NCI-H510A treated with DMSO at 0.1 percent for 48 hours (cell line): ENCODE measurements around the gene MUC6.
A peak's percentile ranks its signal among the peaks of the same experiment; 100 is the strongest.
"Not testable (repeated sequence)": the region's sequence is repeated elsewhere in the genome, so short reads cannot be mapped to it uniquely, and the experiment has no call there.

Source experiments
- DNase-seq: peaks from one replicate; lab custom pipeline; 2025; lab: John Stamatoyannopoulos, UW

MUC6 gene

DNA sequence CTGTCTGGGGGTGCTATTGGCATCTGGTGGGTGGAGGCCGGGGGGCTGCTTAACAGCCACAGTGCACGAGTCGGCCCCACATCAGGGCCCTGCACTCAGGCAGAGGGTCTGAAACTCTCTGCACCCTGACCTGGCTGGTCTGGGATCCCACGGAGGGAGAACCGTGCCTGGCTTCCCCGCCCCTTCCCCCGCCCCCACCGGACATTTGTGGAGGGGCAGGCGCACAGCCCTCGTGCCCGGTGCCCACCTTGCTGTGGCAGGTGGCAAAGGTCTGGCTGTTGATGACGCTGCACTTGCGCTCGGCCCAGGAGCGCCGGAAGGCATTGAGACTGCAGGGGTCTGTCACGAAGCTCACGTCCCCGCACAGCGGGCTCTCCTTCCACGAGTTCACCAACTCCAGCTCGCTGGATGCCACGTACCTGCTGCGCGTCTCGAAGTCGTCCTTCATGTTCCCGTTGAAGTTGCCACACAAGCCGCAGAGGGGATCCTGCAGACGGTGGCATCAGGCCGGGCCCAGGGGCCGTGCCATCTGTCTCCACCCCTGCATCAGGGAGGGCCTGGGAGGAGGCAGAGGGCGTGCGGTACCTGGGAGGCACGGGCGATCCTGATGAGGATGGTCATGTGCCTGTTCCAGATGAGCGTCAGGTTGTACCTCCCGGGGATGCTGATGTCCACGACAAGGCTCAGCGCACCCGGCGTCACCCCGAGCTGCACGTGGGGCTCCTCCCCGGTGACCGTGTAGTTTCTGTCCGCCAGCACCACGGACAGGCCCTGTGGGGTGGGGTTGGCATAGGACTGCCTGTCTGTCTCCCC, 11.7 kb downstream of the MUC6 start:
- no peak for DNase-seq

DNA sequence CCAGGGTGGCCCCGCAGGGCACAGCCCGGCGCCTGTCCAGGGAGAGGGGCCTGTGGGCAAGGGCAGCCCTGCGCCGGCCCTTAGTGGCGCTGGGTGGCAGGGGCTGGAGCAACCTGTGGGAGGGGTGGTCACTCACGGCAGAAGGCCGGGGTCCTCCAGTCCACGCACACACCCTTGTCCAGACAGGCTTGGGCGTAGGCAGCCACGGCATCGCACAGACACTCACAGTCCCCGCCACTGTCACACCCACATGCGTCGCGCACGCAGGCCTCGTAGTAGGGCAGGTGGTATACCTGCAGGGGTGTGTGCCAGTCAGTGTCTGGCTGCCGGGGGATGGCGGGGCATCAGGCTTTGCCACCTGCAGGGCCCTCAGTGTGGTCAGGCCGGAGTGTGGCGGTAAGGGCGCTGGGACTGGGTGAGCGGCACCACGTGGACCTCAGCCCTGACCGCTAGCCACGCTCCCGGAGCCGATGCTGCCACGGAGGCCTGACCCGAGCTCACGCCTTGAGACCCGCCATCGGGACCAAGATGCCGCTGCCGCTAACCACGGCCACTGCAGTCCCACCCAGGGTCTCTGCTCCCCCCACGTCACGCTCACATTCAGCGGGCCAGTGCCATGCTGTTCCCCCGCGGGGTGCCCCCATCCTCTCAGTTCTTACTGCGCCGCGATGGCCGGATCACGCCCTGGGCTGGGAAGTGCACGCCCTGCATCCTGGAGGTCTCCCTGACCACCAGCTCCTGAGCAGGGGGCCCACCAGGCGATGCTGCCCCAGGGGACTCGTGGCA, 12.5 kb downstream of the MUC6 start:
- DNase-seq: no peak

DNA sequence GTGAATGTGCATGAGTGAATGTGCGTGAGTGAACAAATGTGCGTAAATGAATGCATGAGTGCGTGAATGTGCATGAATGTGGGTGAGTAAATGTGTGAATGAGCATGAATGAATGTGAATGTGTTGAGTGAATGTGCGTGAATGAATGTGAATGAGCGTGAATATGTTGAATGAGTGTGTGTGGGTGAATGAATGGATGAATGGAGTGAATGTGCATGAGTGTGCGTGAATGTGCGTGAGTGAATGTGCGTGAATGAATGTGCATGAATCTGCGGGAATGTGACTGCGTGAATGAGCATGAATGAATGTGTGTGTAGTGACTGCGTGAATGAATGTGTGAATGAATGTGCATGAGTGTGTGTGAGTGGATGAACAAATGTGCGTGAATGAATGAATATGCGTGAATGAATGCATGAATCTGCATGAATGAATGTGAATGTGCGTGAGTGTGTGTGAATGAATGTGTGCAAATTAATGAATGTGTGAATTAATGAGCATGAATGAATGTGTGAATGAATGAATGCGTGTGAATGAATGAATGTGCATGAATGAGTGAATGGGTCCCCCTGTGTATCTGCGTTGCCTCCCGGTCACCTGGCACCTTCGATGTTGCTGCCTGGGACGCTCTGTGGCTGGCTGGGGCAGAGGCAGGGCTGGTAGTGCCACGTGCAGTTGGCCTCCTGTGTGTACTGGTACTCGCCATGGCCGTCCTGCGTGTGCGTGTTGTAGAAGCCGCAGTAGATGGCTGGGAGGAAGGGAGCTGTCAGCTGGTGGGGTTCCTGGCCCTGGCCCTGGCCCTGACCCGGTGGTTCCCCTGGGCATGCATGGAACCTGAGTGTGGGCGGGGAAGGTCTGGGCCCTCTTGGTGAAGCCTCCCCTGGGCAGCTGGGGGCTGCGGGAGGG, 13.4 kb downstream of the MUC6 start:
- no peak for DNase-seq

DNA sequence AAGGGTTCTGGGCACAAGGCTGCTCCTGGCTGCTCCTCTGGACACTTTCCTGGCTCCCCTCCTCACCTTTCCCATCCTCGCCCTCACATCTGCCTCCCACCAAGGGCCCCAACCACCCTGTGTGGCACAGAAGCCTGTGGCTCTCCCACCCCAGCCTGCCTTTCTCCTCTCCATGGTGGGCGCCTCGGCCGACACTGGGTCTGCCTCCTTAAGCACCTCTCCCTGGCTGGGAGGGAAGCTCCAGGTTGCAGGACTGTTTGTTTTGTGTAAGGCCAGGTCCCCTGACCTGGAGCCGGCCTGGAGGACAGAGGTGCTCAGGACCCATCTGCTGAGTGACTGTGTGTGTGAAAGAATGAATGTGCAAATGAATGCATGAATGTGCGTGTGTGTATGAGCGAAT, 14.1 kb downstream of the MUC6 start:
- DNase-seq: no peak

DNA sequence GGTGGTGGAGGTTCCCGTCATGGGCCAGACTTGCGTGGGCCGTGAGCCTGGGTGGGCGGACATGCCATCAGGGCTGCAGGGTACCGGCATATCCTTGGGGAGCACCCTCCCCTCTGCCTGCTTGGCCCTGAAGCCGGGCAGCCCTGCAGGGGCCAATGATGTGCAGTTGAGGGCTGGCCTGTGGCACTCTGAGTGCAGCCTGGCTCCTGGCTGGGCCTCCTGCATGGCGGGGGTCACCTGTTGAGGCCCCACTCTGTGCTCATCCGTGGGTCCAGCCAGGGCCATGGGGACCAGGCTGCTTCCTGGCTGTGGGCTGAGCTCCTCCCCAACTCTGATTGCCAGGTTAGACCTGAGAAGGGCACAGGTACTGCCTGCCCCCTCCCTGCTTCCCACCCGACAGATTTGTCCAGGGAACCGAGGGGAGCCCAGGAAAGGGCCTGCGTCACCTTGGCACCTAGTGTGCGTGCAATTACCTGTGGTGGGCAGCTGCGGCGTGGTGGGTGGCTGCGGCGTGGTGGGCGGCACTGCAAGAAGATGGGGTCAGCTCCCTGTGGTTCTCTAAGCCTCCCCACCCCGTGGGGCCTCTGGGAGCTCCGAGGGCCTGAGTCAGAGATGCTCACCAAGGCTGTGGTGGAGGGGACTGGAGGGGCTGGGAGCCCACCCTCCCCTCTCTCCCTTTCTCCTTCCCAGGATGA, 16.2 kb downstream of the MUC6 start:
- DNase-seq: no peak

DNA sequence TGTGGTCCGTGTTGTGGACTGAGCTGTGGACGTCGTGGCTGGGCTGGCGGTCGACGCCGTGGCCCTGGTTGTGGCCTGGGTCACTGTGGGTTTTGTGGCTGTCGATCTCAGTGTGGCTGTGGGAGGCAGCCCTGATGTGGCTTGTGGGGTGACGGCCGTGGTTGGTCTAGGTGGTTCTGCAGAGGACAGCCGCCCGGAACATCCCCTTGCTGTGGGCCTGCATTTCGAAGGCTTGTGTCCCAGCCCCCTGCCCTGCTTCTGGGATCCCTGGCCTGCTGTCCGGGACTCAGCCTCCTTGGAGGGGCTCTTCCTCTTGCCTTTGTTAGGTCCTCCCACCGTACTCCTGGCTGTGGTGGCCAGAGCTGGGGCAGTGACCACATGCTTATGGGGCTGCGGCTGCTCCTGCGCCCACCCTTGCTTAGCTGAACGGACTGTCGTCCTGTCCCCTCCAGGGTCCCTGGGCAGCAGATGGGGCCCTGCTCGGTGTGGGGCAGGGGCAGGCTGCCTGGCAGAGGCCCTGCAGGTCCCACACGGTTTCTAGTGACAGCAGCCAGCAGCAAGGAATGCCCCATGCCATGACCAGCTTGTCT, 17.1 kb downstream of the MUC6 start:
- DNase-seq: no peak

DNA sequence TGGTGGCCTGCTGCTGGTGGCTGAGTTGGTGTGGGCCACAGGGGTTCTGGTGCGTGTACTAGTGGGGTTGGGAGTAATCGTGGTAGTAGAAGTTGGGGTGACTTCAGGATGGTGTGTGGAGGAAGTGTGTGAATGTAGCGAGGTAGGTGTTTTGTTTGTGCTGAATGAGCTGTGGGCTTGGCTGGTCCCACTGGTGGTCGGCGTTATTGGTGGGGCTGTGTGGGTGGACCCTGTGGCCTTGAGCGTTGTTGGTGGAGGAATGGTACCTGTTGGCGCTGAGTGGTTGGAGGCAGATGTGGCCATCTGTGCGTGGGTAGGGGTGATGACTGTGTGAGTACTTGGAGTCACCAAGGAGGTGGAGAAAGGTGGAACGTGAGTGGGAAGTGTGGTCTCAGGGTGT, 18.4 kb downstream of the MUC6 start:
- no peak for DNase-seq

DNA sequence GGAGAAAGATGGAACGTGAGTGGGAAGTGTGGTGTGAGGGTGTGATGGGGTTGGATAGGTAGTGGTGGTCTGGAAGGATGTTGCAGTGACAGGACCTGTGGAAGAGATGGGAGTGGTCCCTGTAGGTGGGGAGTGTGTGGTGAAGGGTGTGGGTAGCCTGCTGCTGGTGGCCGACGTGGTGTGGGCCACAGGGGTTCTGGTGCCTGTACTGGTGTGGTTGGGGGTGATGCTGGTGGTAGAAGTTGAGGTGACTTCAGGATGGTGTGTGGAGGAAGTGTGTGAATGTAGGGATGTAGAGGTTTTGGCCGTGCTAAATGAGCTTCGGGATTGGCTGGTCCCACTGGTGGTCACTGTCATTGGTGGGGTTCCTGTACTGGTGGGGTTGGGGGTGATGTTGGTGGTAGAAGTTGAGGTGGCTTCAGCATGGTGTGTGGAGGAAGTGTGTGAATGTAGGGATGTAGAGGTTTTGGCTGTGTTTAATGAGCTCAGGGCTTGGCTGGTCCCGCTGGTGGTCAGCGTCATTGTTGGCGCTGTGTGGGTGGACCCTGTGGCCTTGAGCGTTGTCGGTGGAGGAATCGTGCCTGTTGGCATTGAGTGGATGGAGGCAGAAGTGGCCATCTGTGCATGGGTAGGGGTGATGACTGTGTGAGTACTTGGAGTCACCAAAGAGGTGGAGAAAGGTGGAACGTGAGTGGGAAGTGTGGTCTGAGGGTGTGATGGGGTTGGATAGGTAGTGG, 19.1 kb downstream of the MUC6 start:
- DNase-seq: no peak

DNA sequence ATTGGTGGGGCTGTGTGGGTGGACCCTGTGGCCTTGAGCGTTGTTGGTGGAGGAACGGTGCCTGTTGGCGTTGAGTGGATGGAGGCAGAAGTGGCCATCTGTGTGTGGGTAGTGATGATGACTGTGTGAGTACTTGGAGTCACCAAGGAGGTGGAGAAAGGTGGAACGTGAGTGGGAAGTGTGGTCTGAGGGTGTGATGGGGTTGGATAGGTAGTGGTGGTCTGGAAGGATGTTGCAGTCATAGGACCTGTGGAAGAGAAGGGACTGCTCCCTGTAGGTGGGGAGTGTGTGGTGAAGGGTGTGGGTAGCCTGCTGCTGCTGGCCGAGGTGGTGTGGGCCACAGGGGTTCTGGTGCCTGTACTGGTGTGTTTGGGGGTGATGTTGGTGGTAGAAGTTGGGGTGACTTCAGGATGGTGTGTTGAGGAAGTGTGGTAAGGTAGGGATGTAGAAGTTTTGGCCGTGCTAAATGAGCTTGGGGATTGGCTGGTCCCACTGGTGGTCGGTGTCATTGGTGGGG, 19.9 kb downstream of the MUC6 start:
- not testable (repeated sequence) for DNase-seq

DNA sequence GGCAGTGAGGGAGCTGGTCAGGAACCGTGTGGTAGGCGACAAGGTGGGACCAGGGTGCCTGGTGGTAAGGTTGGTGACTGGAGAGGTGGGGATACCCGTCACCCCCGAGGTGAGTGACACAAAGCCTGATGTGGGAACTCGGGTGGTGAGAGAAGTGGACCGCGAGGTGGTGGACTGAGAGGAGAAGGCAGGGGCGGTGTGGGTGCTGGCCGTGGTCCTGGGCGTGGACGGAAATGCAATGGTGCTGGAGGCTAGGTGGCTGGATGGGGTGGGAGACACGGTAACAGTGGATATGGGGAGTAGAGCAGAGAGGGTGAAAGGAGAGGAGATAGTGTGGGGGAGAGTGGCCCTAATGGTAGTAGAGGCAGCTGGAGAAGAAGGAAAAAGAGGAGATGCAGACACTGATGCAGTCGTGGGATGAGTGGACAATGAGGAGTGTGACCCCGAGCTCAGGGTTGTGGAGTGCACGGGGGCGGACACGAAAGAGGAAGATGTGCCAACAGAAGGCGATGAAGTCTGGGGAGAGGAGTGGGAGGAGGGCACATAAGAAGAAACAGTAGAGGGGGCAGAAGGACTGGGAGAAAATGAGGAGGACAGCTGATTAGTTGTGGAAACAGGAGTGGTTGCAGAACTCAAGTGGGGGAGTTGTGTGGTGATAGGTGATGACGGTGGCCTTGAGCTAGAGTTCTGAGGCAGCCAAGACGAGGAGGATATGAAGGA, 20.5 kb downstream of the MUC6 start:
- no peak for DNase-seq

DNA sequence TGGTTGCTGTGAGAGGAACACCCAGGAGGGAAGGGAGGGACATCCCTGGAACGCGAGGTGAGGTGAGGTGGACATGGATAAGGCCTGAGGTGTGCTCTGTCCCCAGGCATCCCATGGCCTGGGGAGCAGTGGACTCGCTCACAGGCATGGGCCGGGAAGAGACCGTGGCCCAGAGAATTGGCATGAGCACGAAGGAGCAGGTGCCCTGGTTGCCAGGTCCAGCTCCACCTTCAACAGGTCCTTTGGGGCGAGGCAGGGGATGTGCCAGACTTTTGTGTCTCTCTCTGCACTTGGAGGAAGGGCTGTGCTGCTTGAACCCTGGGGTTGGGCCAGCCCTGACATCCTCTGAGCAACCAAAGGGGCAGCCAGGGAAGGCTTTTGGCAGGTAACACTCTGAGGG, 21.5 kb downstream of the MUC6 start:
- no peak for DNase-seq

DNA sequence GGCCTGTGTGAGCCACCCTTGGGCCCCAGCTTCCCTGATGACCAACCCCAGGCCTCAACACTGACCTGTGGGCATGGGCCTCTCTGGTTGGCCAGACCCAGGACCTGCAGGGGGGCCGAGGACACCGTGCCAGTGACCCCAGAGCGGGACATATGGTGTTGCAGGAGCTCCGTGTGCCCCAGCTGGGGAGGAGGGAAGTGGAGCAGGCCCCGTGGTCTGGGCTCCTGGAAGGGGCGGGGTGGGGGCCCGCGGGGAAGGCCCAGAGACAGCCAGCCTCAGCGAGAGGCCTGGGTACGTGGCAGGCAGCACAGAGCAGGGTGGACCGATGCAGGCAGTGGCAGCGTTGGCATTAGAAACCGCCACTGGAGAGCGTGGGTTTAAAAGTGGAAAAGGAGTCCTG, 22.2 kb downstream of the MUC6 start:
- no peak for DNase-seq

DNA sequence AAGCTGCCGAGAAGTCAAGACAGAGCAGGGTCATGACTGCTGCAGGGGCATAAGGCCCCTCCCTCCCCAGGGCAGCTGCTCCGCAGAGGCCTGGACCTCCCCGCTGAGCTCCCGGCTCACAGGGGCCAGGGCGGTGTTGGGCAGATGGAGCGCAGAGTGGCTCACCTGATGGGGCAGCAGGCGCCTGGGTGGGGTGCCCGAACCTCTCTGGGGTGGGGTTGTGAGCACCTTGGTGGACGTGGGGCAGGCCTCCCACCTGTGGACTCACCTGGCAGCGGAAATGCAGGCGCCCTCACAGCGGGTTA, 22.9 kb downstream of the MUC6 start:
- no peak for DNase-seq

DNA sequence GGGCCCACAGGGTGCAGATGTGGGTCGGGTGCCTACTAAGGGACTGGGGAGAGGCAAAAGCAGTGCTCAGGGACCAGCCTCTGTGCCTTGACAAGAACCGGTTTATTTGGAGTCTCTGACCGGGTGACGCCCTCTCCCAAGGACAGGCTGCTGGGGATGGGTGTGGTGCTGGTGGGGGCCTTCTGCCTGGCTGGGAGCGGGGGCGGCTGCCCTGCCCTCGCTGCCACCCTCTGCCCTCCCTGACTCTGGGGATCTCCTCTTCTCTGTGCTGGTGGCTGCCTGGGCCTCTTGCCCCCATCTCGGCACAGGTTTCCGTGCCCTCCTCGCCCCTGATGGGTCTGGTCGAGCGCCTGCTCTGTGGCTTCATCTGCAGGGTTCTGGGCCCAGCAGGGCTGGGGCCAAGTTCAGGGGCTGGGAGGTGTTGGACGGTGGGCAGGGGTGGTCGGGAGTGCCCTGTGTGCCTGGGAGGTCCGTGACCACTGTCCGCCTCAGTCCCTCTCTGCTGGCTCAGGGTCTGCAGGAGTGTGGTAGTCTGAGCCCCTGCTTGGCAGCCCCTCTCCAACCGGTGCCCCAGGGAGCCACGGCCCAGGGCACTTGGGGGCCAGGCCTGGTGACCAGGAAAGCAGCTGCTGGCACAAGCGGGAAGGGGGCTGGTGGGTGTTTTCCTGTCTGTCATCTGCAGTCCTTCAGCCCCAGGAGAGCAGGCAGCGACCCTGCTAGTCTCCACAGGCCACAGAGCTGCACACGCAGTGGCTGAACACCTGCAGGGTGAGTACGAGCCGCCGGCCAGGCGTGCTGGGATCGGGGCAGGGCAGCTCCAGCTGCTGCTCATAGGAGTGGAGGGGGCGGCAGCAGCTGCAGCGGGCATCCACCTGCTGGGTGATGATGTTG, 23.5 kb downstream of the MUC6 start:
- DNase-seq: peak; percentile 78

DNA sequence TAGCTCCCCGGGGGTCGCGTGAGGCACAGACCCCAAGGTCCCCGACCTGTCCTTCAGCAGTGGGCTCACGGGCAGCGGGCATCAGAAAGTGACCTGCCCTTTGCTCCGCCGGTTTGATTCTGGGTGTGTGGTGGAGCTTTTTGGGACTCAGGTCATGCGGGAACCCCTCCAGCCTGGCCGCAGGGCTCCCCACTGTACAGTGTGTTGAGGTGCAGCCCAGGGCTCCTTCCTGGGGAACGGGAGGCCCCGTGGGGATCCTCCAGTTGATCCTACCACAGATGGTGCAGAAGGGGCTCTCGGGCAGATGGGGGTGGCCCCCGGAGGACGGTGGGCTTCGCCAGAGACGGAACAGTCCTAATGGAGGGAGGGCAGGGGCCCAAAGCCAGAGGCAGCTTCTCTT, 24.2 kb downstream of the MUC6 start:
- DNase-seq: no peak

DNA sequence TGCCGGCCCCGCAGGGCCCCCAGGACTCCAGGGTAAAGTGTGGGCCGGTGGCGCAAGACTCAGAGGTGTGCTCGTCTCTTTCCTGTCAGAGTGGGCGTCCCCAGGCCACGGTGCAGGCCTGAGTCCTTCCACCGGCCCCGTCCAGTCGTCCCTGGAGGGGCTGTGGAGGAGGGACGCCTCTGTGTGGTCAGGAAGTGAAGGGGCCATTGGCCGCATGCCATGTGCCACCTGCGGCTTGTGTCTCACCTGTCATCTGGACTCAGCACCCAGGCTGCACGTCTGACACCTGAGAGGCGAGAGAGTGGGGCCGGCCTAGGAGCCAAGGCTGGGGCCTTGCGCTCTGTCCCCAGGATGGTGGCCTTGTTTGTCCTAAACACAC, 25.2 kb downstream of the MUC6 start:
- DNase-seq: peak; percentile 46

DNA sequence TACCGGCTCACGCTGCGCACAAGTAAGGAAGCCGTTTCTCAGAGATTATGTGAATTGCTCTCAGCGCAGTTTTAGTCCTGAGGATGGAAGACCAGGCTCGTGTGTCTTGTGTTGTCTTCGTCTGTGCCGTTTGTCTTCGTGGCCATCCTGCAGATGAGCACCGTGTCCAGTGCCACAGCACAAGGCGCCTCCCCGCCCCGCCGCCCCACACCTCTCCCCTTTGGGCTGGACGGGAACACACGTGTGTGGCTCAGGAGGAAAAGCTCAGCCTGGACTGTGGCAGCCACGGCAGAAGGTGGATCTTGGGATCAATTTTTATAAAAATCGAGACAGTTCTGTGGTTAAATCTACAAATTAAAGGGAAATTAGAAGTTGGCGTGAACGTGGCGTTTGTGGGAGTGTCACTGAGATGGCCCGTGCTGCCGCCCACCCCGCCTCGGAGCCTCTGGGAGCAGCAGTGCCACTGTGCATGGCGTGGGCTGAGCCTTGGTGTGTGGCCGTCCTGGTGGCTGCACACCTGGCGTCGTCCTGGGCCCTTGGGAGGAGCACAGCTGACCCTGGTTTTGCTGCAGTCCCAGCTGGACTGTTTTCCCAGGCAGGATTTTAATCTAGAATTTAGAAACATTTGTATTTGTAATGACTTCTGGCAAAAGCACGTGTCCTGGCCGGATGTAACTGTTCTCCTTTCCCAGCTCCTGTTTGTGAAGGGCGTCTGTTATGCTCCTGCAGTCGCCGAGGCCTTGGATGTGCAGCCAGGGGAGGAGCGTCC, 25.8 kb downstream of the MUC6 start:
- no peak for DNase-seq

DNA sequence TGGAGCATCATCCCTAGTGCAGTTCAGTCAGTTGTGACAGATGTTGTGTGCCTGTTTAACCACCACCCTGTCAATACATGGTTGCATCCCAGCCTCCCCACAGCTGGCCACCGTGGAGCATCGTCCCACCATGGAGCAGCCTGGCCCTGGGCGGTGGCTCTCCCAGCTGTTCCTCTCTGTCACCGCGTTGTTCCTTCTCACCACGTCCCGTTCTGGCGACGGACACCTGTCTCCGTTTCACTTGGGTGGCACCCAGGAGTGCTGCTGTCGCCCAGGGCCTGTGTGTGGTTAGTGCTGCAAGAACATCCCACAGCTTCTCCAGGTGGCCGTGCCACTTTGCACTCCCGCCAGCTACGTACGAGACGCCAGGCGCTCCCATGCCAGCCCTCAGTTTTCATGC, 26.5 kb downstream of the MUC6 start:
- DNase-seq: peak; percentile 29
